ENCODE data around the gene VRK1. TPM values are rescaled to one million over a fixed set of nuclear protein-coding genes. Genes with fewer than 3 reads are reported as not detected.

VRK1 gene
- total and polyA plus RNA-seq, 2 of the 8 experiments (the other 6 are each of a cell fraction or from before 2014, with no cell fraction given) = 24.2 to 64.8 TPM

- TF ChIP-seq CHD7 (IDR thresholded peaks at IDR 0.05; ENCODE audit: insufficient replicate concordance, low read length) (no peak), KDM4A (IDR thresholded peaks at IDR 0.05; ENCODE audit: low read depth, low read length, severe bottlenecking) (no peak), E2F6 (IDR thresholded peaks at IDR 0.05) (no peak), SRF (IDR thresholded peaks at IDR 0.05; ENCODE audit: low read depth, low read length) (no peak), CHD1 (IDR thresholded peaks at IDR 0.05; ENCODE audit: low read depth, low read length) (no peak), RXRA (IDR thresholded peaks at IDR 0.05; ENCODE audit: insufficient read depth, low read depth, low read length) (no peak), TAF1 (IDR thresholded peaks at IDR 0.05; ENCODE audit: low read depth, low read length) (no peak), NRF1 (IDR thresholded peaks at IDR 0.05; ENCODE audit: low read depth, low read length) (no peak), CTBP2 (IDR thresholded peaks at IDR 0.05; ENCODE audit: borderline replicate concordance, insufficient read depth, insufficient read length, low read length) (no peak), ASH2L (IDR thresholded peaks at IDR 0.05; ENCODE audit: low read length) (no peak), PHF8 (conservative IDR thresholded peaks at IDR 0.05; ENCODE audit: low read depth, low read length) (no peak)
These were observed 128.8 kb downstream of the VRK1 start (continued) for GRCh38 chr14:96926001-96926400.

All from H1 (cell line).